ENCODE data around the gene ASB18. TPM values are rescaled to one million over a fixed set of nuclear protein-coding genes. Genes with fewer than 3 reads are reported as not detected.

The ASB18 gene
- total and polyA plus RNA-seq, 2 experiments from 2014 or later: not detected

DNA sequence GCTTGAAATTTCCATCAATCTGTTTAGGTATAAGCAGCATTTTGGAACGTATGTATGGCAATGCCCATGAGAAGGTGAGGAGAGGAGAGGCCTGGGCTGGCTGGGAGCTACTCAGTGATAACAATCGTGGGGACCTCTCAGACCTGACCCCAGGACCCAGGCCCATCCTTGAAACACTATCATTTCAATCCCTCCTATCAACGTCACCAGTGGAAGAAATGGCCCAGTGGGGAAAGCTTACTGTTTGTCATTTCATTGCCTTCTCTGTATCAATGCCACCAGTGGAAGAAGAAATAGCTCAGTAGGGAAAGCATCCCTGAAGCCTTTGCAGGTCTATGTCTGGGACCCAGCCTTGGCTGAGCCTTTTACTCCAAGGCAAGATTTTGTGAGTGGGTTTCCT lies 44.8 kb downstream of the ASB18 start:
- H4K20me1 ChIP-seq (replicated peaks; ENCODE audit: insufficient read depth): no peaks in the 10 kb centered on the region
- peaks cover 14% of the 10 kb centered on the region for H3K36me3 Mint-ChIP-seq (ENCODE audit: low read depth)

DNA sequence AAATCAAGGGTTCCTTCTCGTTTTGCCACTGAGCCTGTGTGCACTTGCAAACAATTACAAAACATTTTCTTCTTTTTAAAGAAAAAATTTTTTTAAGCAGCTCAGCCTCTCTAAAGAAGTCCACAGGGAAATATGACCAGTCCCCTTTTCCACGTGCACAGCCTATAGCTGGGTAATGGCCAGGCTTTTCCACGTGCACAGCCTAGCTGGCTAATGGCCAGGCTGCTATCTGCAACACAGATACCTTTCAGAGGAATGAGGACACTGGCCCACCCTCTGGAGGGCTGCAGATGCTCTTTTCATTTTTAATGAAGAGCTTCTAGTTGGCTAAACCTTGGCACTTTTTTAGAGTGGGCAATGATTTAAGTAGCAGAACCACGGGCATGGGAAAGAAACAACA lies 46.3 kb downstream of the ASB18 start:
- Histone ChIP-seq H3F3A (replicated peaks; ENCODE audit: low read depth) (no peaks in the 10 kb centered on the region), H3K4me3 (no peak overlapping the region), H3K79me2 (replicated peaks; ENCODE audit: insufficient read depth) (no peaks in the 10 kb centered on the region), H3K4me1 (ENCODE audit: insufficient read depth) (no peaks in the 10 kb centered on the region), H2AFZ (no peak overlapping the region), H3K4me2 (no peak overlapping the region), H3K9me2 (ENCODE audit: insufficient read depth) (no peaks in the 10 kb centered on the region), H4K20me1 (replicated peaks; ENCODE audit: insufficient read depth) (no peaks in the 10 kb centered on the region), H3K27me3 (ENCODE audit: insufficient read depth) (no peaks in the 10 kb centered on the region), H3K27ac (ENCODE audit: low read depth) (no peak overlapping the region), H3K36me3 (ENCODE audit: insufficient read depth) (no peaks in the 10 kb centered on the region)
- TF ChIP-seq NANOG (IDR thresholded peaks at IDR 0.05; ENCODE audit: borderline replicate concordance): no peak
- H3K27me3 Mint-ChIP-seq (ENCODE audit: insufficient read depth, low read depth, poor library complexity): peaks cover 9% of the 10 kb centered on the region
- no peaks in the 10 kb centered on the region; the same call in 2 of the 3 replicates for H3K4me1 Mint-ChIP-seq
- H3K36me3 Mint-ChIP-seq (ENCODE audit: low read depth): no peaks in the 10 kb centered on the region; the same call in 1 of the 3 replicates
- ATAC-seq: no peak
- H3K9me3 Mint-ChIP-seq: peaks cover 4% of the 10 kb centered on the region
- H3K4me3 Mint-ChIP-seq: no peak overlapping the region
- no peak for DNase-seq (ENCODE audit: low spot score)
- no peak overlapping the region for H3K27ac Mint-ChIP-seq

More for the DNA sequence above, 44.8 kb downstream of the ASB18 start:
- Histone ChIP-seq H3K27ac (ENCODE audit: low read depth) (no peak overlapping the region), H3K4me3 (no peak overlapping the region), H3F3A (replicated peaks; ENCODE audit: low read depth) (no peaks in the 10 kb centered on the region), H3K27me3 (ENCODE audit: insufficient read depth) (no peaks in the 10 kb centered on the region), H3K79me2 (replicated peaks; ENCODE audit: insufficient read depth) (no peaks in the 10 kb centered on the region), H3K9me2 (ENCODE audit: insufficient read depth) (no peaks in the 10 kb centered on the region), H3K36me3 (ENCODE audit: insufficient read depth) (peaks cover 7% of the 10 kb centered on the region), H2AFZ (no peak overlapping the region), H3K4me1 (ENCODE audit: insufficient read depth) (no peaks in the 10 kb centered on the region), H3K4me2 (no peak overlapping the region)
- Mint-ChIP-seq H3K4me3 (no peak overlapping the region), H3K27ac (no peak overlapping the region), H3K27me3 (ENCODE audit: insufficient read depth, low read depth, poor library complexity) (peaks cover 9% of the 10 kb centered on the region), H3K4me1 (no peaks in the 10 kb centered on the region; the same call in 2 of the 3 replicates), H3K9me3 (peaks cover 19% of the 10 kb centered on the region)
- DNase-seq (ENCODE audit: low spot score) (no peak), ATAC-seq (no peak)
- TF ChIP-seq, protein P1, sequence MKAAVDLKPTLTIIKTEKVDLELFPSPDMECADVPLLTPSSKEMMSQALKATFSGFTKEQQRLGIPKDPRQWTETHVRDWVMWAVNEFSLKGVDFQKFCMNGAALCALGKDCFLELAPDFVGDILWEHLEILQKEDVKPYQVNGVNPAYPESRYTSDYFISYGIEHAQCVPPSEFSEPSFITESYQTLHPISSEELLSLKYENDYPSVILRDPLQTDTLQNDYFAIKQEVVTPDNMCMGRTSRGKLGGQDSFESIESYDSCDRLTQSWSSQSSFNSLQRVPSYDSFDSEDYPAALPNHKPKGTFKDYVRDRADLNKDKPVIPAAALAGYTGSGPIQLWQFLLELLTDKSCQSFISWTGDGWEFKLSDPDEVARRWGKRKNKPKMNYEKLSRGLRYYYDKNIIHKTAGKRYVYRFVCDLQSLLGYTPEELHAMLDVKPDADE (IDR thresholded peaks at IDR 0.05): no peak
- TF ChIP-seq ZNF114 (CRISPR knock-in tag; IDR thresholded peaks at IDR 0.05) (no peak), STAT1 (IDR thresholded peaks at IDR 0.05; ENCODE audit: unreplicated experiment) (no peak)
- TF ChIP-seq, protein P2, sequence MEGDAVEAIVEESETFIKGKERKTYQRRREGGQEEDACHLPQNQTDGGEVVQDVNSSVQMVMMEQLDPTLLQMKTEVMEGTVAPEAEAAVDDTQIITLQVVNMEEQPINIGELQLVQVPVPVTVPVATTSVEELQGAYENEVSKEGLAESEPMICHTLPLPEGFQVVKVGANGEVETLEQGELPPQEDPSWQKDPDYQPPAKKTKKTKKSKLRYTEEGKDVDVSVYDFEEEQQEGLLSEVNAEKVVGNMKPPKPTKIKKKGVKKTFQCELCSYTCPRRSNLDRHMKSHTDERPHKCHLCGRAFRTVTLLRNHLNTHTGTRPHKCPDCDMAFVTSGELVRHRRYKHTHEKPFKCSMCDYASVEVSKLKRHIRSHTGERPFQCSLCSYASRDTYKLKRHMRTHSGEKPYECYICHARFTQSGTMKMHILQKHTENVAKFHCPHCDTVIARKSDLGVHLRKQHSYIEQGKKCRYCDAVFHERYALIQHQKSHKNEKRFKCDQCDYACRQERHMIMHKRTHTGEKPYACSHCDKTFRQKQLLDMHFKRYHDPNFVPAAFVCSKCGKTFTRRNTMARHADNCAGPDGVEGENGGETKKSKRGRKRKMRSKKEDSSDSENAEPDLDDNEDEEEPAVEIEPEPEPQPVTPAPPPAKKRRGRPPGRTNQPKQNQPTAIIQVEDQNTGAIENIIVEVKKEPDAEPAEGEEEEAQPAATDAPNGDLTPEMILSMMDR (conservative IDR thresholded peaks at IDR 0.05; ENCODE audit: low read depth in 2 of 2): no peak

DNA sequence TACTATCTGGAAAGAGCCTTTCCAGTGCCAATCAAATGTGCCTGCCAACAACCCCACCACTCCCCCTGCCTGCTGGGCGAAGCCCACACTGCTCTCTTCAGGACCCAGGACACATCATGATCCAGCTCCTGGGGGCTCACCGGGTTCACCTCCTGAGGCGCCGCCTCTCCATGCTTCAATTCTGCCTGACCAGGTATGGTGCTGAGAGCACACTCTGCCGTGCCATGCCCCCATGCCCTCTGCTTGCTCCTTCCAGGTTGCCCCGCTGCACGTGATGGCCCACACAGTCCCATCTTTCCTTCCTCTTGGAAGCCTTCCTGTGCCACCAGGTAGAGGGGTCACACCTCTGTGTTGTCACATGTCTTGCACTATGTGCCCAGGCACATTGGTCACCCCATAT lies 47.5 kb downstream of the ASB18 start:
- Mint-ChIP-seq H3K36me3 (ENCODE audit: low read depth) (no peaks in the 10 kb centered on the region; the same call in 2 of the 3 replicates), H3K4me3 (no peak overlapping the region), H3K9me3 (no peaks in the 10 kb centered on the region; the same call in 2 of the 3 replicates), H3K27me3 (ENCODE audit: insufficient read depth, low read depth, poor library complexity) (peaks cover 9% of the 10 kb centered on the region), H3K27ac (no peak overlapping the region), H3K4me1 (no peaks in the 10 kb centered on the region; the same call in 2 of the 3 replicates)
- H3K27ac ChIP-seq (ENCODE audit: low read depth): no peak overlapping the region
- no peaks in the 10 kb centered on the region for H3K9me2 ChIP-seq (ENCODE audit: insufficient read depth)
- H3K79me2 ChIP-seq (replicated peaks; ENCODE audit: insufficient read depth): no peaks in the 10 kb centered on the region
- H3K27me3 ChIP-seq (ENCODE audit: insufficient read depth): no peaks in the 10 kb centered on the region
- no peak overlapping the region for H3K4me2 ChIP-seq
- H3K4me3 ChIP-seq: no peak overlapping the region
- no peaks in the 10 kb centered on the region for H4K20me1 ChIP-seq (replicated peaks; ENCODE audit: insufficient read depth)
- no peaks in the 10 kb centered on the region for H3K4me1 ChIP-seq (ENCODE audit: insufficient read depth)
- no peaks in the 10 kb centered on the region for H3K36me3 ChIP-seq (ENCODE audit: insufficient read depth)
- no peak for DNase-seq (ENCODE audit: low spot score)
- H2AFZ ChIP-seq: no peak overlapping the region
- H3F3A ChIP-seq (replicated peaks; ENCODE audit: low read depth): no peaks in the 10 kb centered on the region
- no peak for ATAC-seq
- TF ChIP-seq CREB1 (CRISPR knock-in tag; IDR thresholded peaks at IDR 0.05; ENCODE audit: low read depth) (no peak), STAT1 (IDR thresholded peaks at IDR 0.05; ENCODE audit: unreplicated experiment) (no peak), ZNF114 (CRISPR knock-in tag; IDR thresholded peaks at IDR 0.05) (no peak)
- TF ChIP-seq, protein P3, sequence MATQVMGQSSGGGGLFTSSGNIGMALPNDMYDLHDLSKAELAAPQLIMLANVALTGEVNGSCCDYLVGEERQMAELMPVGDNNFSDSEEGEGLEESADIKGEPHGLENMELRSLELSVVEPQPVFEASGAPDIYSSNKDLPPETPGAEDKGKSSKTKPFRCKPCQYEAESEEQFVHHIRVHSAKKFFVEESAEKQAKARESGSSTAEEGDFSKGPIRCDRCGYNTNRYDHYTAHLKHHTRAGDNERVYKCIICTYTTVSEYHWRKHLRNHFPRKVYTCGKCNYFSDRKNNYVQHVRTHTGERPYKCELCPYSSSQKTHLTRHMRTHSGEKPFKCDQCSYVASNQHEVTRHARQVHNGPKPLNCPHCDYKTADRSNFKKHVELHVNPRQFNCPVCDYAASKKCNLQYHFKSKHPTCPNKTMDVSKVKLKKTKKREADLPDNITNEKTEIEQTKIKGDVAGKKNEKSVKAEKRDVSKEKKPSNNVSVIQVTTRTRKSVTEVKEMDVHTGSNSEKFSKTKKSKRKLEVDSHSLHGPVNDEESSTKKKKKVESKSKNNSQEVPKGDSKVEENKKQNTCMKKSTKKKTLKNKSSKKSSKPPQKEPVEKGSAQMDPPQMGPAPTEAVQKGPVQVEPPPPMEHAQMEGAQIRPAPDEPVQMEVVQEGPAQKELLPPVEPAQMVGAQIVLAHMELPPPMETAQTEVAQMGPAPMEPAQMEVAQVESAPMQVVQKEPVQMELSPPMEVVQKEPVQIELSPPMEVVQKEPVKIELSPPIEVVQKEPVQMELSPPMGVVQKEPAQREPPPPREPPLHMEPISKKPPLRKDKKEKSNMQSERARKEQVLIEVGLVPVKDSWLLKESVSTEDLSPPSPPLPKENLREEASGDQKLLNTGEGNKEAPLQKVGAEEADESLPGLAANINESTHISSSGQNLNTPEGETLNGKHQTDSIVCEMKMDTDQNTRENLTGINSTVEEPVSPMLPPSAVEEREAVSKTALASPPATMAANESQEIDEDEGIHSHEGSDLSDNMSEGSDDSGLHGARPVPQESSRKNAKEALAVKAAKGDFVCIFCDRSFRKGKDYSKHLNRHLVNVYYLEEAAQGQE (IDR thresholded peaks at IDR 0.05; ENCODE audit: unreplicated experiment): no peak
- TF ChIP-seq, protein P2 (conservative IDR thresholded peaks at IDR 0.05; ENCODE audit: low read depth in 2 of 2): no peak
- TF ChIP-seq, protein P1 (IDR thresholded peaks at IDR 0.05): no peak

All from GM23338 (cell line).